DOHH2 (cell line): Measurements from ENCODE around the gene TAS1R2.

Source experiments
- CTCF ChIP-seq: fragments of 200-600 bp; sonication (generic); IDR thresholded peaks from one replicate; pipeline ENCODE4 v1.5.1; 2014; ENCODE audit warnings: antibody characterized with exemption, mild to moderate bottlenecking, low read depth, low read length; ENCODE audit not compliant: poor library complexity, severe bottlenecking
- EZH2phosphoT487 ChIP-seq: fragments of 200-600 bp; sonication (generic); IDR thresholded peaks from 2 replicates; pipeline ENCODE4 v1.6.1; 2017; ENCODE audit warnings: borderline replicate concordance, mild to moderate bottlenecking, antibody characterized with exemption, low read length, moderate library complexity, mixed read lengths

- TF ChIP-seq CTCF (no peak), EZH2phosphoT487 (no peak)
Observed at GRCh38 chr1:18808550-18808949, 50.9 kb downstream of the TAS1R2 start.
